Natural killer cell (primary cell): Measurements from ENCODE around the gene CAPN5. TPM values are rescaled to one million over a fixed set of nuclear protein-coding genes. Genes with fewer than 3 reads are reported as not detected.

Source experiments
- ATAC-seq, 3 donors: fragments of 150-1000 bp in 2 of 3; fragments of 200-7000 bp in 1 of 3; cut with Tn5 transposase; 1 replicate in 1 of 3; 2 replicates in 2 of 3; pipeline ENCODE4 v1.10.0; 2021; ENCODE audit warnings: mild to moderate bottlenecking in 2 of 3, moderate library complexity in 2 of 3
- DNase-seq, 2 donors: peaks; one replicate each; pipeline versions ENCODE4 v3.0.0 to v3.0.0-alpha.2; 2013 to 2021; ENCODE audit warnings: mixed read lengths in 1 of 2
- H3K27ac ChIP-seq: one replicate; pipeline ENCODE4 v1.5.1; 2013; ENCODE audit warnings: mild to moderate bottlenecking, low read length
- H3K27me3 ChIP-seq: one replicate; pipeline ENCODE4 v1.6.1; 2013; ENCODE audit warnings: low read length; ENCODE audit not compliant: control insufficient read depth, insufficient read depth
- H3K36me3 ChIP-seq: one replicate; pipeline ENCODE4 v1.6.1; 2013; ENCODE audit warnings: low read length; ENCODE audit not compliant: control insufficient read depth, insufficient read depth
- H3K4me1 ChIP-seq: one replicate; pipeline ENCODE4 v1.6.1; 2013; ENCODE audit warnings: low read length; ENCODE audit not compliant: control insufficient read depth, insufficient read depth
- H3K4me3 ChIP-seq: one replicate; pipeline ENCODE4 v1.5.1; 2013; ENCODE audit warnings: low read length
- H3K9me3 ChIP-seq: one replicate; pipeline ENCODE4 v1.6.1; 2013; ENCODE audit warnings: low read length; ENCODE audit not compliant: control insufficient read depth, insufficient read depth
- H3K27ac Mint-ChIP-seq, 2 donors: one replicate each; pipeline ENCODE4 v1.8.0; 2022; ENCODE audit warnings: mild to moderate bottlenecking in 2 of 2, mixed read lengths in 2 of 2, moderate library complexity in 1 of 2
- H3K27me3 Mint-ChIP-seq, 2 donors: one replicate each; pipeline ENCODE4 v1.8.0; 2022; ENCODE audit warnings: low read depth in 2 of 2, mixed read lengths in 2 of 2
- H3K36me3 Mint-ChIP-seq: one replicate; pipeline ENCODE4 v1.8.0; 2022; ENCODE audit warnings: mixed read lengths
- H3K4me1 Mint-ChIP-seq, 2 donors: one replicate each; pipeline ENCODE4 v1.8.0; 2022; ENCODE audit warnings: mixed read lengths in 2 of 2
- H3K4me3 Mint-ChIP-seq: one replicate; pipeline ENCODE4 v1.8.0; 2022; ENCODE audit warnings: mild to moderate bottlenecking, moderate library complexity, mixed read lengths
- H3K9me3 Mint-ChIP-seq, 2 donors: one replicate each; pipeline ENCODE4 v1.8.0; 2022; ENCODE audit warnings: mixed read lengths in 2 of 2
- WGBS: methylation state at CpG from one replicate; pipeline ENCODE4 v1.1.7; 2013; ENCODE audit warnings: missing lambda C conversion rate; ENCODE audit not compliant: insufficient coverage; 5-methylcytosine and 5-hydroxymethylcytosine counted together
- intact Hi-C: fragments of 100-400 bp; cut with micrococcal nuclease; formaldehyde crosslinking; loops from one replicate; pipeline ENCODE4 v1.14.2; 2022
- total RNA-seq, 4 donors: library from RNA; stranded (reverse); fragments of 120-200 nt in 1 of 4; gene quantifications; one replicate each; pipeline versions ENCODE4 v1.2.3 to v1.2.4, GENCODE V29; 2013 to 2022
- TF ChIP-seq, protein P1 (sequence below): fragments of 200-600 bp; IDR thresholded peaks from one replicate; pipeline ENCODE4 v1.8.0; 2022; ENCODE audit warnings: antibody characterized with exemption

CAPN5 gene
- total RNA-seq, 3 donors from 2014 or later (not counting 1 experiment from before 2014, with no cell fraction given) = 32.3 to 34.5 (median 34.3) TPM

GRCh38 chr11:77151804-77152509 is 85.2 kb downstream of the CAPN5 start:
- no peaks in the 10 kb centered on the region for H3K9me3 ChIP-seq
- peaks cover 66% of the 10 kb centered on the region for H3K4me1 ChIP-seq
- no peaks in the 10 kb centered on the region for H3K36me3 ChIP-seq
- Mint-ChIP-seq H3K4me3 (peak overlapping the region; percentile 77), H3K27ac (peak overlapping the region in 1 of 2 donors; percentile 72), H3K4me1 (peaks cover 40 to 73% of the 10 kb centered on the region in 2 donors), H3K9me3 (no peaks in the 10 kb centered on the region), H3K36me3 (no peaks in the 10 kb centered on the region), H3K27me3 (peaks cover 17 to 22% of the 10 kb centered on the region in 2 donors)
- ATAC-seq (peak; percentile 19 to 55 (median 51)), DNase-seq (peak; percentile 33 to 59)
- H3K4me3 ChIP-seq = no peak overlapping the region
- TF ChIP-seq, protein P1, sequence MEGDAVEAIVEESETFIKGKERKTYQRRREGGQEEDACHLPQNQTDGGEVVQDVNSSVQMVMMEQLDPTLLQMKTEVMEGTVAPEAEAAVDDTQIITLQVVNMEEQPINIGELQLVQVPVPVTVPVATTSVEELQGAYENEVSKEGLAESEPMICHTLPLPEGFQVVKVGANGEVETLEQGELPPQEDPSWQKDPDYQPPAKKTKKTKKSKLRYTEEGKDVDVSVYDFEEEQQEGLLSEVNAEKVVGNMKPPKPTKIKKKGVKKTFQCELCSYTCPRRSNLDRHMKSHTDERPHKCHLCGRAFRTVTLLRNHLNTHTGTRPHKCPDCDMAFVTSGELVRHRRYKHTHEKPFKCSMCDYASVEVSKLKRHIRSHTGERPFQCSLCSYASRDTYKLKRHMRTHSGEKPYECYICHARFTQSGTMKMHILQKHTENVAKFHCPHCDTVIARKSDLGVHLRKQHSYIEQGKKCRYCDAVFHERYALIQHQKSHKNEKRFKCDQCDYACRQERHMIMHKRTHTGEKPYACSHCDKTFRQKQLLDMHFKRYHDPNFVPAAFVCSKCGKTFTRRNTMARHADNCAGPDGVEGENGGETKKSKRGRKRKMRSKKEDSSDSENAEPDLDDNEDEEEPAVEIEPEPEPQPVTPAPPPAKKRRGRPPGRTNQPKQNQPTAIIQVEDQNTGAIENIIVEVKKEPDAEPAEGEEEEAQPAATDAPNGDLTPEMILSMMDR = no peak
- no peak overlapping the region for H3K27ac ChIP-seq
- 5% methylated on average over 7 of the region's 11 CpGs for WGBS
- intact Hi-C loops = no loop called here
- H3K27me3 ChIP-seq = peaks cover 4% of the 10 kb centered on the region

GRCh38 chr11:77152846-77153245 is 86.1 kb downstream of the CAPN5 start:
- no peaks in the 10 kb centered on the region for H3K9me3 Mint-ChIP-seq
- WGBS = 66% methylated on average over 6 of the region's 6 CpGs
- peak overlapping the region; percentile 77 for H3K4me3 Mint-ChIP-seq
- peaks cover 40 to 66% of the 10 kb centered on the region in 2 donors for H3K4me1 Mint-ChIP-seq
- H3K9me3 ChIP-seq = no peaks in the 10 kb centered on the region
- intact Hi-C loops = no loop called here
- peaks cover 17 to 19% of the 10 kb centered on the region in 2 donors for H3K27me3 Mint-ChIP-seq
- ATAC-seq (no peak), DNase-seq (no peak)
- no peak overlapping the region for H3K4me3 ChIP-seq
- H3K36me3 Mint-ChIP-seq = no peaks in the 10 kb centered on the region
- peak overlapping the region in 1 of 2 donors; percentile 72 for H3K27ac Mint-ChIP-seq
- no peaks in the 10 kb centered on the region for H3K36me3 ChIP-seq
- TF ChIP-seq, protein P1 = no peak
- H3K27ac ChIP-seq = no peak overlapping the region
- H3K27me3 ChIP-seq = peaks cover 4% of the 10 kb centered on the region
- H3K4me1 ChIP-seq = peaks cover 62% of the 10 kb centered on the region

DNA sequence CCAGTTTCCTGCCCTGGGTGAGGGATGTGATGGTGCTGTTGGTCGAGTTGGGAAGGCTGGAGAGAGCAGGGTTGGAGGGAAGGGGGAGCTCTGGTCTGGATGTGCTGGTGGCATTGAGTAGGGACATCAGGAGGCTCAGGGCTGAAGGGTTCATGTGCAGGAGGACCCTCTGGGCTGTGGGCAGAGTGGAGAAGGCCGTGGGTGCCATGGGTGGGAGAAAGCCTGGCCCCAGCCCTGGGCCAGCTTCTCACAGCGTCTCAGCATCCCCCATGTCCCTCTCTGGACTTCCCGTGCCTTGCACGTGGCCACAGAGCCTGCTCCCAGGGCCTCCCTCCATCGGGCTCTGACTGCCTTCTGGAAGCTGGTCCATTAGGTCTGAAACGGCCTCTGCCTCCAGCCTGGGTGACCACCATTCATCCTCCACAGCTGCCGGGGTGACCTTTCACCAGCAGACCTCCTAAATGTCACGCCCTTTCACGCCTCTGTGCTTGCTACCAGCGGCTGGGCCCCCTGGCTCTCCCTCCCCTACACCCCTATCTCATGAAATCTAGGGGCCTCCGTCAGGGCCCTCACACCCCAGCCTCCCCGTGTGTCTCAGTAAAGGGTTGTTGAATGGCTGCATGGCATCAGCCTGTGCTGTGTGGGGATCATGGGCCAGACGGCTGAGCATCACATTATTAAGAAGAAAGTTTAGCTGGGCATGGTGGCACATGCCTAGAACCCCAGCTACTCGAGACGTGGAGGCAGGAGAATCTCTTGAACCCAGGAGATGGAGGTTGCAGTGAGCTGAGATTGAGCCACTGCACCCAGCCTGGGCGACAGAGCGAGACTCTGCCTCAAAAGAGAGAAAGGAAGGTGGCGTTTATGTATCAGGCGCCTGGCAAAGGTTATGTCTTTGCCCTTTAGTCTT is 86.8 kb downstream of the CAPN5 start:
- Mint-ChIP-seq H3K27me3 (peaks cover 15 to 21% of the 10 kb centered on the region in 2 donors), H3K36me3 (no peaks in the 10 kb centered on the region), H3K4me1 (peaks cover 33 to 59% of the 10 kb centered on the region in 2 donors), H3K4me3 (peak overlapping the region; percentile 77), H3K9me3 (no peaks in the 10 kb centered on the region), H3K27ac (peak overlapping the region in 1 of 2 donors; percentile 72)
- Histone ChIP-seq H3K9me3 (no peaks in the 10 kb centered on the region), H3K4me1 (peaks cover 55% of the 10 kb centered on the region), H3K4me3 (no peak overlapping the region), H3K36me3 (no peaks in the 10 kb centered on the region), H3K27me3 (peaks cover 4% of the 10 kb centered on the region), H3K27ac (no peak overlapping the region)
- DNase-seq (no peak), ATAC-seq (no peak)
- intact Hi-C loops = no loop called here
- WGBS = 68% methylated on average over 19 of the region's 20 CpGs
- TF ChIP-seq, protein P1 = no peak
